Activated CD4-positive, alpha-beta T cell treated with anti-CD3 and anti-CD28 coated beads, Interleukin-2, amount 50 U/mL, for 24 hours (primary cell): ENCODE measurements around the gene ITGA7.

Experiments
- DNase-seq, 2 donors: peaks; one replicate each; pipeline ENCODE4 v3.0.0-alpha.2; 2020; ENCODE audit warnings: low read depth in 1 of 2, low spot score in 1 of 2

The ITGA7 gene

GRCh38 chr12:55700255-55701018, 7.3 kb downstream of the ITGA7 start:
- no peak for DNase-seq

DNA sequence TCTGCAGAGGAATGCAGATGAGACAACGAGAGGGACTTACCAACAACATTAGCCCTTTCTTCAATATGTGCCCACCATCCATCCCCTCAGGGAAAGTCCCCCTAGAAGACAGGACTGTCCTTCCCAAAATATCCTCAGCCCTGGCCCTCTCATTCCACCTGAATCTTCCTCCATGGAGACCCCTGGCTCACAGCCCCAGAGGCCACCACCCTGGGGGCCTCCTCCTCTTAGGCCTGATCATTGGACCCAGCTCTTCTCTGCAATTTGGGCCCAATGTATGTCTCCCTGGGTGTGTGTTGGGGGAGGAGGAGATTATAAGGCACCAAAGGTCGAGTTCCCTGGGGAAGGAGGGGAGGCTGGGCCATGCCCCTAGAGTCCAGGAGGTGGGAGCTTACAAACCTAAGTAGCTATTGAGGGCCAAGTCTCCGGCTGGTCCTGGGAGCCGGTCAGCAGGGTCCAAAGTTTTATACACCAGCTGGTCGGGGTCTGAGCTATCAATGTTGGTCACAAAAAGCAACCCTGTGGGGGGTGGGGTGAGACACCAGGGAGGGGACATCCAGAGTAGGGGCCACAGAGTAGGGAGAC, 8.1 kb downstream of the ITGA7 start:
- DNase-seq, result no peak

DNA sequence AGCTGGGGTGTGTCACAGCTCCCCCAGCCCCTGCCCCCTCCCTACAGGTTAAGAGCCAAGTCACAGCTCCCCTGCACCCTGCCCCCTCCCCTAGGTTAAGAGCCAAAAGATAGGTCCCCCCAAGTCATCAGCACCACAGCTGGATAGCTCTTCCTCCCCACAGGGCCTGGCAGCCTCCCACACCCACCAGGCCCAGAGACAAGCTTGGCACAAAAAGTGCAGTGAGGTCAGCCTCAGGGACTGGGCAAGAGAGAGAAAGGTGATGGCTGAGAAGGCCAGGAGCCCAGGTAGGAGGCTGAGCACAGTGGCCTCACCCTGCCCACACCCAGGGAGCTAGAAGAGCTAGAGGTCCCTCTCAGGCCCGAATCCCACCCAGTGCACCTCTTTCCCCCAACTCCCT, 8.7 kb downstream of the ITGA7 start:
- DNase-seq, result no peak

GRCh38 chr12:55698241-55698955, 9.3 kb downstream of the ITGA7 start:
- DNase-seq, result no peak

DNA sequence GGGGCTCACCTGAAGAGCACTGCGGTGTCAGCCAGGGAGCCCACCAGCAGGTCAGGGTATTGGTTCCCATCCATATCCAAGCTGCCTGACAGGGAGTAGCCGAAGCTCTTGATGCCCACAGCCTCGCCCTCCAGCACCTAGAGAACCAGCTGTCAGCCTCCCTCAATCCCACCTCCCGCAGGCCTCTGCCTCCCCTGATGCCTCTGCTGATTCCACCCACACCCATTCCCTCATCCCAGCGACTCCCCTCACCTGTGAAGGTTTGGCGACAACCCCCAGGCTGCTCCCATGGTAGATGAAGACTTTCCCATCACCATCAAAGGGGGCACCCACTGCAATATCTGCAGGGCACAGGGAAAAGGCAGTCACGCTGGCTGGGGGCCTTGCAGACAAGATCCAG, 10.0 kb downstream of the ITGA7 start:
- no peak for DNase-seq

DNA sequence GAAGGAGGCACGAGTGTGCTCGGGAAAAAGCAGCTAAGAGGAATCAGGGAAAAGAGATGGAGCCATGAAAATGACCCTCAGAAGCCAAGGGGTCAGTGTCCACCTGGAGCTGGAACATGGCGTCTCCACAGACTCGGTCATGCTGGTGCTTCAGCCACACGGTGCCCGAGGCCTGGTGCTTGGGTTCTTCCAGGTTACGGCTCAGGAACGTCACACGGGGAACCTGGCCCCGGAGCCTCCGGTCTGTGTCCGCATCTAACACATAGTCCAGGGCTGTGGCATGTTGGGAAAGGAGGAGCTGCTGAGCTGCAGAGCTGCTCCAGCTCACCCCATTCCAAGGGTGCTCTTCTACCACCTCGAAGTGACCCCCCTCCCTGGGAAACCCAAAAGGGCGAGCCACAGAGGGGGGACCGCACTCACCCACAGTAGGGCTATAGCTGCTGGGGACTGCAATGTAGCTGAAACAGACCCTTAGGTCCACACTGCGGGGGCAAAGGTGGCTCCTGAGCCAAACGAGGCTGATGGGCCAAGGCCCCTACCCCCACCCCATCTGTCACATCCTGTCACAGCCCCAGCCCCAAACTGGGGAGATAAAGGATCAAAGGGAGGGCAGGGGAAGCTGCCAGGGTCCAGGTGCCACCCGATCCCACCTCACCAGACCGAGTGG, 10.8 kb downstream of the ITGA7 start:
- DNase-seq, result no peak

DNA sequence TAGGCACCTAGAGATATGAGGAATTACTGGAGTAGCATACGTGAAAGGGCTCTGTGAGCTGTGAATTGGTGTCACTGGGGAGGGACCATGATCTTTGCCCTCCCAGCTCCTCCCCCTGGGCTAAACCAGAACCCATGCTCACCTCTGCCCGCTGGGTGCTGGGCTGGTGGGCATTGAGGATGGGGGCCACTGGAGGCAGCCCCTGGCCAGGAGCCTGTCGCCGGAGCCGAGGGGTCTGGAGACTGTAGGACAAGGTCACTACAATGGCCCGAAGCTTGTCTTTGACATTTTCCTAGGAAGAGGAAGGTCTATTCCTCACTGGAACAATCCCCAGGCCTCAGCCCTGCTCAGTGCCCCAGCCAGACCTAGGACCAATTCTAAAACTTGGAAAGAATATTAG, 11.6 kb downstream of the ITGA7 start:
- no peak for DNase-seq

GRCh38 chr12:55695349-55695748, 12.4 kb downstream of the ITGA7 start:
- DNase-seq, result no peak

DNA sequence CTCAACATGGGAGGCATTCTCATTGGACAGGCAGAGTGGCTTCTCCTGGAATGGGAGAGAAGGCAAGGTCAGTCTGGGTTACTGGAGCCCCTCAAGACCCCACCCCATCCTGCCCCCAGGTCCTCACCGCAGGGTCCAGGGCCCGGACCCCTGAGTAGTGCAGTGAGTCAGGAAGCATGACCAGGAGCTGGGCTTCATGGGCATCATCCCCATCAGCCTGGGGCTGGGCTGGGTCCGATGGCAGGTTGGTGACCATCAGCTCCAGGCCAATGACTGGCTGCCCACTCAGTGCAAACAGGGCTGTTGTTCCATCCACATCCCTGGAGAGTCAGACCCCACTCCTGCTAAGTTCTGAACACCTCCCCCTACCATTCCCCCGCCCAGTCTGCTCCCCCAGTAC, 13.1 kb downstream of the ITGA7 start:
- DNase-seq, result no peak

- no peak for DNase-seq
These were observed 13.6 kb downstream of the ITGA7 start for GRCh38 chr12:55694188-55694515.

GRCh38 chr12:55693323-55694187, 14.1 kb downstream of the ITGA7 start:
- no peak for DNase-seq

DNA sequence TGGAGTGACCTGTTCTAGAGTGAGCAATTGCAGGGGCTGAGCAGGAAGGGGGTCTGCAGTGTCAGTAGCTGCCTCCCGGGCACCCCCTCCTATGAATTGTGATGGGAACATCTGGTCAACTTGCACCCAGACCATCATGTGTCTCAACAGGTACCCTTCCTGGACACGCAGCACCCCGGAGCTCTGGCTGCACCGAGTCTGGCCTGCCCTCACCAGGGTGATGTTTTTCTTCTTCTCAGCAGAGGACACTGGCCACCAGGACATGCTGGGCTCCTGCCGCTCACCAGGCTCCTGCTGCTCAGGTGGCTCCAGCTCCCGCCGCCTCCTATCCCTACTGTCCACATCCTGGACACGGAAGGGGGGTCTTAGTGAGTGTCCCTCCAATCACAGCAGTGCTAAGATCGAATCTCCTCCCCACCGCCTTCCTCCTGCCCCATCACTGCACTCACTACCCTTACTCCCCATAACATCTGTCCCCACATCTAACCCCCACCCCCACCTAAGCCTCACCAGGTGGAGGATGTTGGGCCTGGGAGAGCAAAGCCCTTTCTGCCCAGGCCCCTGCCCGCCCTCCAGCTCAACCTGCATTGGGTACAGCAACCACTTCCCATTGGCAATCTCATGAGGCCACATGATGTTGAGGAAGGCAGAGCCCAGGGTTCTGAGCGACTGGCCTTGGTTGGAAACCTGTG, 14.9 kb downstream of the ITGA7 start:
- DNase-seq, result no peak

GRCh38 chr12:55688716-55689655, 18.7 kb downstream of the ITGA7 start:
- DNase-seq, result no peak

- no peak for DNase-seq
These were observed 20.0 kb downstream of the ITGA7 start for GRCh38 chr12:55687746-55688145.

DNA sequence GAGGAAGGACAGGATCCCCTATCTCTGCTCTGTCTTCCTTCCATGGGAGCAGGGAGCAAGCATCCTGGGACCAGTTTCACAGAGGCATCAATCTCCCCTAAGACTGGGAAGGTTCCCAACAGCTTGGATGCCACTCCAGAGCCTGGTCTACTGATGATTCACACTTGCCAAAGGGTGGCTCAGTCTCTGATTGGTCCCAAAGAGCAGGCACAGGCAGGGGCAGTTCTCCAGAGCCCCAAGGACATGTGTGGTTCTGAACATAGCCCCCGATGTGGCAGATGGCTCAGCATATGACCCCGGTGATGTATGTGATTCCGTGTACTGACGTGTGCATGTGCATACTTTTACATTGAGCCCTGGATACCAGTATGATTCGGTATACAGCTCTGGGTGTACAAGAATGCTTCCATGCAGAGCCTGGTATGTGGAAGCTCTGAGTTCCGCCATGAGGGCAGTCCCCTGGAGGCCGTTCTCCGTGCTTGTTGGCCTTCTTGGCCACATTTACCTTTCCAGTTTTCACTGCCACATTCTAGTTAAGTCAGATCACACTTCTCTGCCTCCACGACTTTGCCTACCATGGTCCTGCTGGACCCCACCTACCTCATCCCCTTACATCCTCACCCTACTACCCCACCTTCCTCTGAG, 21.2 kb downstream of the ITGA7 start:
- DNase-seq, result no peak

DNA sequence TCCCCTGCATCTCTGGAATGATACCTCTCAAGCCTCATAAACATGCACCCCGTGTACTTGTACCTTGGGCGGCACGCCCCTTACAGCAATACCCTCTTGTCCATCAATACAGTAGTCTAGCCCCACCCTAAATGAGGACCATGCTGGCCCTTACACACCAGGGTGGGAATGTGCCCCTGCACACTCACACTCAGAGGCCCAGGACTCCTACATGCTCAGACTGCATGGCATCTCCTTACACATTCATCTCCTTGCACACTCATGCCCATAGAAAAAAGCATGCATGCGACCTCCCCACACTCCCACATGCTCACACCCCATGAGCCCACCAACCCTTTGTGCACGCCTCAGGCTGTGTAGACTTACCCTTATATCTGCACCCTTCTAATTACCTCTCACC, 22.0 kb downstream of the ITGA7 start:
- DNase-seq, result no peak

DNA sequence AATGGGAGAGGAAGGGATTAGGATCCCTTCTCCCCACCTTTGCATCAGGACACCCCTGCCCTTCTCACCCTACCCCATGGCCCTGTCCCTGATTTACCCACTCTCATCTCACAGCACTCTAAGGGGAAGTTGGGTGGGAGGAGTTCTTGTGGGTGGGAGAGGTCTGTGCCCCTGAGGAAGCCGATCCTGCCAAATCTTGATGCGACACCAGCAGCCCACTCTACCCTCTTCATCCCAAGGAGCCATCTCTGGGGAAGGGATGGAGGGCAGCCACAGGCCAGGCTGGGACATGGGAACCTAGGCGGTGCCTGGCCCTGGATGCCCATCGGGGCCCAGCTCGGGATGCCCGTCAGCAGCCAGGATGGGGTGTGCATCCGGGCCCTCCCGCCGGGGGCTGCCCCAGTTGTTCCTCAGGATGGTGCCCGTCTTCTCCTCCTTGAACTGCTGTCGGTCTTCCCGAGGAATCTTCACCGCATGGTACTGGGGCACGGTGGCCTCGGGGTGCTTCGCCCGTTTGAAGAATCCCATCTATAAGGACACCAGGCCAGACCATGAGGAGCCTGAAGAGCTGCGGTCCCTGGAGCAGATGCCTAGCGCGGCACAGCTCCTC, 22.8 kb downstream of the ITGA7 start:
- no peak for DNase-seq

GRCh38 chr12:55683676-55684075, 24.0 kb downstream of the ITGA7 start:
- no peak for DNase-seq
